SK-N-MC (cell line): Measurements from ENCODE around the gene PRPH.

ENCODE experiments used
- DNase-seq: peaks from one replicate; pipeline ENCODE4 v3.0.0-alpha.2; 2011; ENCODE audit warnings: low read depth, low spot score
- H3K27ac ChIP-seq: fragments of 200-600 bp; sonication (generic); 2 replicates; pipeline ENCODE4 v1.5.1; 2016; ENCODE audit warnings: mixed run types
- H3K36me3 ChIP-seq: fragments of 200-600 bp; sonication (generic); 2 replicates; pipeline ENCODE4 v1.6.1; 2017; ENCODE audit warnings: antibody characterized with exemption, low read length, mixed read lengths; ENCODE audit not compliant: insufficient read depth
- H3K4me3 ChIP-seq: fragments of 200-600 bp; sonication (generic); 2 replicates; pipeline ENCODE4 v1.5.1; 2016
- H3K9ac ChIP-seq: fragments of 200-600 bp; sonication (generic); 2 replicates; pipeline ENCODE4 v1.8.0; 2017; ENCODE audit warnings: mixed run types, mixed read lengths; ENCODE audit not compliant: insufficient read length
- H3K9me3 ChIP-seq: fragments of 200-600 bp; sonication (generic); 2 replicates; pipeline ENCODE4 v1.6.1; 2017; ENCODE audit warnings: low read depth, mild to moderate bottlenecking, antibody characterized with exemption, low read length, moderate library complexity, mixed read lengths
- EZH2 ChIP-seq: fragments of 200-600 bp; sonication (generic); IDR thresholded peaks from one replicate; pipeline ENCODE4 v1.6.1; 2017; ENCODE audit warnings: antibody characterized with exemption
- FOXP2 ChIP-seq: optimal IDR thresholded peaks from 2 replicates; pipeline ENCODE3; 2011; ENCODE audit warnings: mild to moderate bottlenecking, moderate library complexity; ENCODE audit not compliant: insufficient read depth; ENCODE audit errors: extremely low read length, control extremely low read depth
- POLR2AphosphoS5 ChIP-seq: IDR thresholded peaks from 2 replicates; pipeline ENCODE4 v1.6.1; 2012; ENCODE audit warnings: mild to moderate bottlenecking, low read depth, low read length, borderline replicate concordance

PRPH gene

GRCh38 chr12:49283541-49284429 lies 11.2 kb upstream of the PRPH start:
- Histone ChIP-seq H3K36me3 (no peaks in the 10 kb centered on the region), H3K4me3 (no peak overlapping the region), H3K9me3 (no peaks in the 10 kb centered on the region), H3K9ac (no peak overlapping the region), H3K27ac (no peak overlapping the region)
- TF ChIP-seq EZH2 (no peak), FOXP2 (no peak), POLR2AphosphoS5 (no peak)
- DNase-seq, result no peak

- DNase-seq, result no peak
Measured at GRCh38 chr12:49284672-49285071, 10.3 kb upstream of the PRPH start.

GRCh38 chr12:49287876-49288275 lies 7.1 kb upstream of the PRPH start:
- Histone ChIP-seq H3K36me3 (no peaks in the 10 kb centered on the region), H3K9ac (no peak overlapping the region), H3K27ac (no peak overlapping the region), H3K9me3 (no peaks in the 10 kb centered on the region), H3K4me3 (no peak overlapping the region)
- no peak for DNase-seq
- TF ChIP-seq EZH2, result no peak
- no peak for TF ChIP-seq POLR2AphosphoS5
- TF ChIP-seq FOXP2, result no peak

More at GRCh38 chr12:49284672-49285071, 10.3 kb upstream of the PRPH start:
- Histone ChIP-seq H3K36me3 (no peaks in the 10 kb centered on the region), H3K9me3 (no peaks in the 10 kb centered on the region), H3K4me3 (no peak overlapping the region), H3K9ac (no peak overlapping the region), H3K27ac (no peak overlapping the region)
- TF ChIP-seq FOXP2, result no peak
- no peak for TF ChIP-seq EZH2
- TF ChIP-seq POLR2AphosphoS5, result no peak

GRCh38 chr12:49288412-49288853 lies 6.5 kb upstream of the PRPH start:
- DNase-seq, result peak; percentile 35
- Histone ChIP-seq H3K27ac (no peak overlapping the region), H3K9ac (no peak overlapping the region), H3K36me3 (no peaks in the 10 kb centered on the region), H3K4me3 (0 out of 2 replicates have a peak overlapping the region, but pooled peaks have one; percentile 28), H3K9me3 (no peaks in the 10 kb centered on the region)
- no peak for TF ChIP-seq POLR2AphosphoS5
- no peak for TF ChIP-seq FOXP2
- TF ChIP-seq EZH2, result no peak

GRCh38 chr12:49288922-49289555 lies 5.9 kb upstream of the PRPH start:
- Histone ChIP-seq H3K27ac (no peak overlapping the region), H3K4me3 (no peak overlapping the region), H3K36me3 (no peaks in the 10 kb centered on the region), H3K9me3 (no peaks in the 10 kb centered on the region), H3K9ac (no peak overlapping the region)
- TF ChIP-seq POLR2AphosphoS5 (no peak), FOXP2 (no peak), EZH2 (no peak)
- DNase-seq, result no peak

GRCh38 chr12:49292729-49293055 lies 2.3 kb upstream of the PRPH start:
- TF ChIP-seq FOXP2 (no peak), POLR2AphosphoS5 (no peak)
- Histone ChIP-seq H3K9ac (no peak overlapping the region), H3K9me3 (no peaks in the 10 kb centered on the region), H3K27ac (no peak overlapping the region), H3K36me3 (no peaks in the 10 kb centered on the region), H3K4me3 (no peak overlapping the region)
- DNase-seq, result no peak

- H3K4me3 ChIP-seq, result no peak overlapping the region
- H3K27ac ChIP-seq, result no peak overlapping the region
- no peaks in the 10 kb centered on the region for H3K36me3 ChIP-seq
- no peak overlapping the region for H3K9ac ChIP-seq
- H3K9me3 ChIP-seq, result no peaks in the 10 kb centered on the region
- no peak for DNase-seq
- TF ChIP-seq FOXP2, result no peak
- TF ChIP-seq EZH2, result no peak
- TF ChIP-seq POLR2AphosphoS5, result no peak
Measured at GRCh38 chr12:49293056-49293956, 1.6 kb upstream of the PRPH start.

GRCh38 chr12:49294086-49294803 lies 702 bp upstream of the PRPH start:
- no peak for DNase-seq
- H3K36me3 ChIP-seq, result no peaks in the 10 kb centered on the region
- no peak overlapping the region for H3K27ac ChIP-seq
- no peak overlapping the region for H3K4me3 ChIP-seq
- no peaks in the 10 kb centered on the region for H3K9me3 ChIP-seq
- TF ChIP-seq POLR2AphosphoS5, result no peak
- no peak for TF ChIP-seq EZH2
- H3K9ac ChIP-seq, result no peak overlapping the region
